ENCODE results near the gene NELFA.

GRCh38 chr4:1940566-1940965, 68.2 kb downstream of the NELFA start:
- TF ChIP-seq CTCF (IDR thresholded peaks at IDR 0.05) (no peak), POLR2AphosphoS5 (IDR thresholded peaks at IDR 0.05; ENCODE audit: low read depth, low read length) (no peak), TCF7L2 (IDR thresholded peaks at IDR 0.05; ENCODE audit: low read depth, low read length) (no peak)
